Measurements from ENCODE around the gene NRXN3. TPM values are rescaled to one million over a fixed set of nuclear protein-coding genes. Genes with fewer than 3 reads are reported as not detected.

Gene NRXN3
- 2.5 TPM for total RNA-seq

DNA sequence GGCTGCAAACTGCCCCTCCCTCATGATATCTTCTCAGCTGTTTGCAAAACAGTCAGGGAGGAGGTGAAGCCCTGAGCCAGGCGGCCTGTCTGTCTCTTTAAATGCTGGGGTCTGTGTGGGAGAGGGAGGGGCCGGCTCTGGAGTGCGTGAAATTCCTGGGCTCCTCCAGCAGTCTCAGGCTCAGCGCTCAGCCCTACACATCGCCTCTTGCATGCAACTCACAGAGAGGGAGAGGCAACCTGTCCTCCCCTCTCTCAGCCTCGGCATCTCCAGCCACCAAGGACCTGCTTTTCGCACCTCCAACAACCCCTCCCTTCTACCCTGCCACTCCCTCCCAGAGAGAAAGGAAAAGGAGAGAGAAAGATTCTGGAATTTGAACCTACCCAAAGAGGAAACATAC is at the start of gene NRXN3:
Gene NRXN3, plus strand, starts transcription at position 171 of the 400 bp plus-strand sequence. CDS start 72,721 bp downstream, outside the sequence.
- no peak for DNase-seq

DNA sequence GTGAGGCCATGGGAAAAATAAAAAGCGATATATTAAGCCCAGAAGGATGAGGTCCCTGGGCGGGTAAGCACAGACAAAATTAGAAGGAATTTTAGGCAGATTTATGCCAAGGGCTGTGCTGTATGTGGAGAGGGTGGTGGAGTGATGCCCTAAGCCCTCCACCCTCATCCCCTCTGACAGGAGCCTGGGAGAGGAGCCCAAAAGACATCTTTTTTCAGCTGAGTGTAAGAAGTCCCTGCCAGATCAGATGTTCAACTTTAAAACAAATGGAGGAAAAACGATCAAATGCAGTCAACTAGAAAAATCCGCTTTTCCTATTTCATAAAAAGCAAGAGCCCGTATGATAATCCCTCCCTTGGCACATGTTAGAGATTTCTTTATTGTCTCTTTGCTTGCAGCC is 47.7 kb upstream of the NRXN3 start:
- no peak for DNase-seq

DNA sequence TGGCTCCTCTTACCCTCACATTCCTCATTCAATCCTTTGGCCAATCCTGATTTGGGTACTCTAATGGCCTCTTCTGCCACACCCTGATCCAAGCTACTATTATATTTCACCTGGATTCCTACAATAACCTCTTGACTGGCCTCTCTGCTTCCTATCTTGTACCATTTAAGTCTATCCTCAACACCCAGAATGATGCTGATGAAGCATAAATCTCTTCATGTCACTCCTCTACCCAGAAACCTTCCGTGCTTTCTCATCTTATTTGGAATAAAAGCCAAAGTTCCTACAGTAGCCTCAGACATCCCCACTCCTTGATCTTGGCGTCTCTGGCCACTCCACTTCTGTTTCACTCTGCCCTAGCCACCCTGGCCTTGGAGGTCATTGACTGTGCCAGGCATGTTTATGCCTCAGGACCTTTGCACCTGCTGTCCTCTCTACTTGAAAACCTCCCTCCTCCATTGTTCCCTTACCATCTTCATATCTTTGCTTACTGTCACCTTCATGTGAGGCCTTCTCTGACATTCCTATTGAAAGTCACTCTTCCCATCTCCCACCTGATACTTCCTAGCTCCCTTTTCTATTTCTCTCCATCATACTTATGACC is 46.4 kb upstream of the NRXN3 start:
- DNase-seq, result no peak

DNA sequence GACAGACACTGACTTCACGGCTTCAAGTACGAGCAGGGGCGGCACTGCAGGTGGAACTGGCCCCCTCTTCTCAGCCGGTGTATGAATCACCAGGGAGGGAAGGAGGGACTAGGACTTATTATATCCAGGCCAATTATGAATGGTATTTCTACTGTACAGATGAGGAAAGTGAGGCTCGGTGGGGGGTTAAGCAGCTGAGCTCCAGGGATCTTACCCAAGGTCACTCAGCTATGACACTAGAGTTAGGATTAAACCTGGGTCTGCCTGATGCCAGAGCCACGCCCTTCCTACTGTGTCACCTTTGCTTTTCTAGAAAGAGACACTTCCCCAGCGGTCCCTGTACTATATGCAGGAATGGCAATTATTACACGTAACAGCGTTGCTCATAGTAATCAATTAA is 42.2 kb upstream of the NRXN3 start:
- no peak for DNase-seq

DNA sequence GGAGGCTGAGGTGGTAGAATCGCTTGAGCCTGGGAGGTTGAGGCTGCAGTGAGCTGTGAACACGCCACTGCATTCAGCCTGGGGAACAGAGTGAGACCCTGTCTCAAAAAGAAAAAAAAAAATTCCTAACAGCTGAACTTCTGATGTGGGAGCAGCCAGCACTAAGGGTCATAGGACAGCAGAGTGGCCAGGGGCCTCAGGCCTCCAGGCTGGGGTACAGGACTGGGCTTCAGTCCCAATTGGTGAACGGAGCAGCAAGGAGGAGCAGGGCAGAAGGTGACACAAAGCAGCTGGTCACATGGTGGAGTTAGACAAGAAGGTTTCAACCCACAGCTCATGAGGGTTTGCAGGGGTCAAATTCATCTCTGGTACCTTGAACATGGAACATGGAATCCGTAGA is 40.8 kb upstream of the NRXN3 start:
- no peak for DNase-seq

DNA sequence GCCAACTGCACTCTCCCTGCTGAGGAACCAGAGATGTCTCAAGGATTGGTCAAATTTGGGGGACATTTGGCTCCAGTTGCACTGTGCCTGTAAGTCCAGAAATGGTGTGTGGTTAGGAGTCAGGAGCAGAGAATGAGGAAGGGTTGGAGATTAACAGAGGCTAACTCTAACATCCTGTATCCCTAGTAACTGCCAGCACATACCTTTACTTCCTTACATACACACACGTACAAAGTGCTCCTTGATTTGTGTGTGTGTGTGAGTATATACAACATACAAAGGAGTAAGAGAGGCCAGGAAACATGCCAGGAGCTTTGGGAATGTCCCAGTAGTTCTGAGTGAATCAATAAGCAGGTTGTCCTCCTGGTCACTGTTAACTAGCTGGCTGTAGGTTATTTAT is 39.8 kb upstream of the NRXN3 start:
- DNase-seq, result no peak

DNA sequence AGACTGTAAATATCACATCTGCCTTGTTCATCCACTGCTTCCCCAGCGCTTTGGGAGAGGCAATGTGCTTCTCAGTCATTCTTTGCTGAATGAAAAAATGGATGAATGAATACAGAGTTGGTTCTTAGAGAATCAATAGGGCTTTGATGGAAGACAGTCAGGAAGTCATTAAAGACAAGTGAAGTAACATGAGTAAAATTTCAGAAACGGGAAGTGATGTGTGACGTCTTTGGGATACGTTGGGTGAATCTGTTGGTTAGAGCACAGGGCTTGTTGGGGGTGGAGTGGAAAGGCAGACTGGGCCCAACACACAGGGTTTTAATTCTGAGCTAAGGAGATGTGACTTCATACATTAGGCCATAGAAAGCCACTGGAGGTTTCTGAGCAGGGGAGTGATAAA is 39.0 kb upstream of the NRXN3 start:
- no peak for DNase-seq

DNA sequence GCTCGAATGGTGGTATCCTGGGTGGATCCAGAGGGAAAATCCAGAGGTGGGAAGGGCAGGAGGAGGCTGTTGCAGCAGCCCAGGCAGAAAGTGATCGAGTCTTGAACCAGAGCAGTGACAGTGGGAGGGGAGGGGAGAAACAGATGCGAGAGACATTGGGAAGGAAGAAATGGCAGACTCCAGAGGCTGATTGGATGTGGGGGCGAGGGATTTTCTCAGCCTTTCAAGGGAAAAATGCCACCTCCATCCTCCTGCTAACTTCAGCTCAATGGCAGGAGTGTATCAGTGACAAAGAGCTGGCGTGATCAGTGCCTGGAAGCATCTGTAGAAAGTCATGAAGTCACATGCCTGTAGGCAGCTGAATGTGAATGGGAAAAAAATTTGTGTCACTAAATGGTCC is 38.6 kb upstream of the NRXN3 start:
- no peak for DNase-seq

DNA sequence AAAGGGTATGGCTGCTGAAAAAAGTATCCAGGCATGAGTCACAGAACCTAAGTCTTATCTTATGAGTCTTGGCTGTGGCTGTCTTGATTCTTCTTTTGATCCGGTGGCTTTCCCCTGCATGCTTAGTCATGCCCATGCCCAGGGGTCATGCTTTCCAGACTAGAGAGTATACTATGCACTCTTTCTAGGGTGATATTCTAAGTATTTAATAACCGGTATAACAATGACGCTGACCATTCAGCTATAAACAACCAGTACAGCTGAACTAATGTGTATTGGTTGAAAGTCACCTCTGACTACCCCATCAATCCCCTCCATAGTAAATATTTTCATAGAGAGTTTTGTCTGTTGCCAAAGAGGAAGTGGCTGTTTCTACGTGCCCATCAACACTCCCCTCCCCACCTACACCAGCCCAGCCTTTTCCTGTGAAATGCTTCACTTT is 34.7 kb upstream of the NRXN3 start:
- DNase-seq, result no peak

GRCh38 chr14:78136695-78137094 is 33.5 kb upstream of the NRXN3 start:
- DNase-seq, result no peak

DNA sequence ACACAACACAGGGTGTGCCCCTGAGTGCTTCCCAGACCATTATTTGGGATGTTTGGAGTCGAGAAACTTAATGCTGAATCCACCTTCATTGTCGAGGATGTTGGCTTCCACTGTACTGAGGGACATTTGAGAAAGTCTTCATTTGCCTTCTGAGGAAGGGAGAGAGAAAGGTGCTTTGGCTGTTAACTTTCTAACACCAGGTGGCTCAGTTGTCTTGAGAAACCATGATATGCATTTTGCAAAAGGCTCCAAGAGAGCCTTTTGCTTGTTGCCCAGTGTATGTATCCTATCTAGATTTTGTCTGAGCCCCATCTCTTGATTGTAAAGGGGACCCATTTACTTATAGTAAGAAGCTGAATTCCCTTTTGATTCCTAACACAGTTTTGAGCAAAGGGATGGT is 28.6 kb upstream of the NRXN3 start:
- DNase-seq, result no peak

GRCh38 chr14:78142998-78143397 is 27.2 kb upstream of the NRXN3 start:
- DNase-seq, result no peak

DNA sequence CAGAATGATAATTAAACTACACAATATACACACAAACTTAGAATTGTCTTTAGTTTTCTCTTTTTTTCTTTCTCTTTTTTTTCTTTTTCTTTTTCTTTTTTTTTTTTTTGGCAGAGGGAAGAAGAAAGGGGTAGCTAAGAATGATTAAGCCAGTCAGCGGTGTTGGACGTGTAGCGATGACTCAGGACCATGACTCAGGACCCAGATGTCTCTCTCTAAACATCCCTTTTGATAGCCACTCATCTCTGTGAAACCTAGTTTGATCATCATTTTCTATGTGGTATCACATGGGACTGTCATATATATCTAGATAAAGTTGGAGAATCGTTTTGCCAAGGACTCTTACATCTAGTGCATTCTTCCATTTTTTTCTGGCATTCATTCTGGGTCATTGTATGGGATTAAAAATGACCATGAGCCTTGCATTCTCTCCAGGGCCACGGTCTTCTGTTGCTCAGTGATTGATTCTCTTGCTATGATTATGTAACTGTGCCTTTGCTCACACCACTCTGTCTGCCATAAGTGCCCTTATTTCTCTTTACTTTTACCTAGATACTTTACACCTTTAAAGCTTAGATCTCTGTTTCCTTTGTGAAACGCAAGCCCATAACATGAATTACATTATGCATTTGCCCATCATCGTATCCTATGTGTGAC is 26.6 kb upstream of the NRXN3 start:
- DNase-seq, result no peak

GRCh38 chr14:78152201-78153063 is 17.7 kb upstream of the NRXN3 start:
- no peak for DNase-seq

DNA sequence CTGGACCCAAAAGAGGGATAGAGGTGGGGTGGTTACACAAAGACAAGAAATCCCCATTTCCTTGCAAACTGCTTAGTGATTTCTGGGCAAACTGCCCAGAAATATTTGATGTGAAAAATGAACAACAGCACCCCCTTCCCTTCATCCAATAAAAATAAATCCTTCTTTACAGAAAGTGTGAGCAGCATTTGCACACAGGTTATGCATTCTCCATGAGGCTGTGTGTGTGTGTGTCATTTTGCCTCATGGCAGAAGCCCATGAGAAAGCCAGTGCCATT is 17.2 kb upstream of the NRXN3 start:
- DNase-seq, result peak; percentile 1

DNA sequence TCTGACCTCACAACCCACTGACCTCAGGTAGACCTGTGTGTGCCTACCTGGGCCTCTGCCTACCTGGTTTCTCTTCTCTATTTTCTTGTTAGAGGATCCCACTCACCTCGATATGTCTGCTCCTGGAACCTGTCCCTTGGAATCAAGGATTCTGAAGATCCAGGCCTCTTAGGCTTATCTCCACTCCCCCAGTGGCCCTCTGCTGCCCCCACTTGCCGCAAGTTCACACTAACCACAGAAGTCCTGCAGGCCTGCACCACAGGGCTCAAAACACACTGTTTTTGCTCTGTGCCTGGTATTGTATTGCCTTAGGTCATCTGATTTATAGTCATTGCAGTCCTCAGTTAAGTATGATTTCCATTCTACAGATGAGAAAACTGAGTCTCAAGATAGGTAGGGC is 15.3 kb upstream of the NRXN3 start:
- DNase-seq, result no peak

GRCh38 chr14:78156196-78156595 is 14.0 kb upstream of the NRXN3 start:
- no peak for DNase-seq

DNA sequence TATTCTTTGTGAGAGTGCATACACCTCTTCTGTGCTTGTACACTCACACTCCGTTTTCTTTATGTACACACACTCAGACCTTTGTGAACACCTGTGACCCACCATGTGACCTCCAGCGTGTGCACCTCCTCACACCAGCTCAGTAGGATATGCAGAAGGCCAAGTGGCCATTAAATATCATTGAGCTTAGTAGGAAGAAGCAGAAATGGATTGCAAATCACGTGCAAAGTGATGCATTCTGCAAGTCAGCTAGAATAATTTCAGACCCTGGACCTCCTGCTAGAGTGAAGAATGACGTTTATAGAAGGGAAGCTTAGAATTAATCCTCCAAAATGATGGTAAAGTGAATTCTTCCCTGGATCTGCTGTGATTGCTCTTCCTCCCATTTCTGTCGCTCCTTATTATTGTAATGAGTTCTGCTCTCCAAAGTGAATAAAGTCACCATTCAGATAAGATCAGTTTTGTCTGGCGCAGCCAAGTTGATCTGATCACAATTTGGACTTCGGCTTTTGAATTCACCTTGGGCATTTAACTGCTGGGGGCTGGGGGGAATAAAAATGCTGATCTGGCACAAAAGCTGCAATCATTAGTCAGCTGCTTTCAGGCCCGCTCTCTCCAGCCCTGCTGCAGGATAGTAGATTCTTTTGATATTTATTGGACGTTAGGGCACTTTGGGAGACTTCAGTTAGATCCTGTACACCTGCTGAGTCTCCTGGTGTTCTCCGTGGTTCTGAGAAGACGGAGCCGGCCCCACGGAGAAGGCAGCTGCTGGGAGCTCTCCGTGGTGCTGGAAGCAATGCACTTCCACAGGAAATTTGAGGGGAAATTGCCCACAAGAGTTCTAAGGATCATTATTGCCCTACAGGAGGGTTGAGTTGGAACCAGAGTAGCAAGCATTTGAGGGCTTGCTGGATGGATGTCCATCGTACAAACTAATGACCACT is 12.4 kb upstream of the NRXN3 start:
- no peak for DNase-seq

- no peak for DNase-seq
Measured at GRCh38 chr14:78162202-78162601, 8.0 kb upstream of the NRXN3 start.

DNA sequence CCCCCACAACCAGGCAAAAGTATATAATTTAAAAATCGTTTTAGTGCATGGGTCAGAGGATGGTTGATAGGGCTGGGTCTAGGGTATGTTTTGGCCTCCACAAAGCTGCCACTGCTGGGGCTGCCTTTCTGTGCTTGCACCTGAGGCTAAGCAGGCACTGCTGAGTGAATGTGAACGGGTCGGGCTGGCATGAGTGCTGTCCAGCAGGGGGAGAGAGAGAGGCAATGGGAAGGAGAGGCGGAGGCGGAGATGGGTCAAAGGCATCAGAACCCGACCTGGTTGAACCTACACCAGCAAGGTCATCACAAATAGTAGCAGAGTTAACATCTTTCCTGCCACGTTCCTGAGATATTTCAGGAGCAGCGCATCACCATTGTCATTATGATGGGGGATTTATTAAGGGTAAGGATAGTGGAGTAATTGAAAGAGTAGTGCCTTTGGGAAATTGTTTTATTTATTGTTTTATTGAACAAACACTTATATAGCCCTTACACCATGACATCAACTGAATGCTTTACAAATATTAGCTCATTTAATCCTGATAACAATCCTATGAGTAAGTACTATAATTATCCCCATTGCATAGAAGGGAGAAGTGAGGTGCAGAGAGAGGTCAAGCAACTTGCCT is 5.8 kb upstream of the NRXN3 start:
- DNase-seq, result no peak

DNA sequence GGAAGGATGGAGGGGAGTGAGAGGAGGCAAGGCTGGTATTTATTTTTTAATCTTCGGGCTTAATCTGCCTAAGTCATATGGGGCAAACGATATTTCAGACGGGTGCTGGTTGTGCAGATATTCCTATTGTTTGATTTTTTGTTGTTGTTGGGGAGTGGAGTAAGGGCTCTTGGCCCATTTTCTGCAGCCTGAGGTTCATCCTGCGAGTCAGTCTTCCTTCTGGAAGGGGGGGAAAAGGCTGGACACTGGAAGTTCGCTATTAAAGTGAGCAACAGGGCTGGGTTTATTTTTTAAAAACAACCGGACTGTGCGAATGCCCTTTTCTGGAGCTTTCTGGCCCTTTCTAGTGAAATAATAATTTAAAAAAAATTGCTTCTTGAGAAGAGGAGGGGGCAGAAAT is 2.3 kb downstream of the NRXN3 start:
- DNase-seq, result no peak
